Neural progenitor cell (in vitro differentiated cells): ENCODE data around the gene PTPRN2.

ENCODE experiments used
- EZH2 ChIP-seq: fragments of 200-600 bp; sonication (generic); IDR thresholded peaks from 2 replicates; pipeline ENCODE4 v1.6.1; 2017; ENCODE audit warnings: antibody characterized with exemption, mild to moderate bottlenecking, moderate library complexity
- TF ChIP-seq, protein P1 (sequence below): fragments of 200-600 bp; sonication (generic); IDR thresholded peaks from 2 replicates; pipeline ENCODE4 v1.5.1; 2017; ENCODE audit warnings: antibody characterized with exemption, mild to moderate bottlenecking

DNA sequence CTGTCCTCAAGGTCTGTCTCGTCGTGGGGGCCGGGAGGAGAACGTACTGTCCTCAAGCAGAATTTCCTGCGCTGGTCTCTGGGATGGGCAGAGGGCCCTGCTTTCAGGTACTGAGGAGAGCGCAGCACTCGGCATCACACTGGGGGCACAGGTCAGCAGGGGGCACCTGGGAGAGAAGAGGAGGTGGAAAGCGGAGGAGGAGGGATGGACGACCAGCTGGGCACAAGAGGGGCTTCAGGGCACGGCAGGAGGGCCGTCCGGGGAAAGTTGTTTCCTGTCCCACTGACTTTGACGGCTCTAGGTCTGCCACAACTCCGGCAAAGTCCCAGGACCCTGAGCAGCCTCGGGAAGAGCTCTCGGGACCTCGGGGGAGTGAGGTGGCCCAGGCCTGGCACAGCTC is 714.0 kb downstream of the PTPRN2 start:
- TF ChIP-seq, protein P1, sequence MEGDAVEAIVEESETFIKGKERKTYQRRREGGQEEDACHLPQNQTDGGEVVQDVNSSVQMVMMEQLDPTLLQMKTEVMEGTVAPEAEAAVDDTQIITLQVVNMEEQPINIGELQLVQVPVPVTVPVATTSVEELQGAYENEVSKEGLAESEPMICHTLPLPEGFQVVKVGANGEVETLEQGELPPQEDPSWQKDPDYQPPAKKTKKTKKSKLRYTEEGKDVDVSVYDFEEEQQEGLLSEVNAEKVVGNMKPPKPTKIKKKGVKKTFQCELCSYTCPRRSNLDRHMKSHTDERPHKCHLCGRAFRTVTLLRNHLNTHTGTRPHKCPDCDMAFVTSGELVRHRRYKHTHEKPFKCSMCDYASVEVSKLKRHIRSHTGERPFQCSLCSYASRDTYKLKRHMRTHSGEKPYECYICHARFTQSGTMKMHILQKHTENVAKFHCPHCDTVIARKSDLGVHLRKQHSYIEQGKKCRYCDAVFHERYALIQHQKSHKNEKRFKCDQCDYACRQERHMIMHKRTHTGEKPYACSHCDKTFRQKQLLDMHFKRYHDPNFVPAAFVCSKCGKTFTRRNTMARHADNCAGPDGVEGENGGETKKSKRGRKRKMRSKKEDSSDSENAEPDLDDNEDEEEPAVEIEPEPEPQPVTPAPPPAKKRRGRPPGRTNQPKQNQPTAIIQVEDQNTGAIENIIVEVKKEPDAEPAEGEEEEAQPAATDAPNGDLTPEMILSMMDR: no peak
- TF ChIP-seq EZH2: no peak
